ENCODE results near the gene IKBKE. TPM values are rescaled to one million over a fixed set of nuclear protein-coding genes. Genes with fewer than 3 reads are reported as not detected.

The IKBKE gene
- total RNA-seq, 1 experiment from 2014 or later: 6.4 TPM

DNA sequence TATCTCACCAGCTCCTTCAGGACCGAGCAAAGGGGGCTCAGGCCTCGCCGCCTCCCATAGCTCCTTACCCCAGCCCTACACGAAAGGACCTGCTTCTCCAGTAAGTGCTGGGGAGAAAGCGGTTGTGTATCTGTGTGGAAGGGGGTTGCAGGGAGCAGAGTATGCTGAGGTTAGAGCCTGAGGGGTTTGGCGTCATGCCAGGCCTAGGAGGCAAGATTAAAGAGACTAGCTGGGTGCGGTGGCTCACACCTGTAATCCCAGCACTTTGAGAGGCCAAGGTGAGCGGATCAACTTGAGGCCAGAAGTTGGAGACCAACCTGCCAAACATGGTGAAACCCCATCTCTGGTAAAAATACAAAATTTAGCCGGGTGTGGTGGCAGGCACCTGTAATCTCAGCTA is 23.0 kb downstream of the IKBKE start:
- POLR2A ChIA-PET: no interaction called here
- no peak for TF ChIP-seq SIN3A (IDR thresholded peaks at IDR 0.05; ENCODE audit: borderline replicate concordance, insufficient read depth, low read depth, low read length)
- TF ChIP-seq CTCF (IDR thresholded peaks at IDR 0.05): no peak
- no peak for TF ChIP-seq TCF7L2 (IDR thresholded peaks at IDR 0.05; ENCODE audit: low read depth, low read length)
- no peak for TF ChIP-seq POLR2AphosphoS5 (IDR thresholded peaks at IDR 0.05; ENCODE audit: low read depth, low read length)
- TF ChIP-seq, protein P1, sequence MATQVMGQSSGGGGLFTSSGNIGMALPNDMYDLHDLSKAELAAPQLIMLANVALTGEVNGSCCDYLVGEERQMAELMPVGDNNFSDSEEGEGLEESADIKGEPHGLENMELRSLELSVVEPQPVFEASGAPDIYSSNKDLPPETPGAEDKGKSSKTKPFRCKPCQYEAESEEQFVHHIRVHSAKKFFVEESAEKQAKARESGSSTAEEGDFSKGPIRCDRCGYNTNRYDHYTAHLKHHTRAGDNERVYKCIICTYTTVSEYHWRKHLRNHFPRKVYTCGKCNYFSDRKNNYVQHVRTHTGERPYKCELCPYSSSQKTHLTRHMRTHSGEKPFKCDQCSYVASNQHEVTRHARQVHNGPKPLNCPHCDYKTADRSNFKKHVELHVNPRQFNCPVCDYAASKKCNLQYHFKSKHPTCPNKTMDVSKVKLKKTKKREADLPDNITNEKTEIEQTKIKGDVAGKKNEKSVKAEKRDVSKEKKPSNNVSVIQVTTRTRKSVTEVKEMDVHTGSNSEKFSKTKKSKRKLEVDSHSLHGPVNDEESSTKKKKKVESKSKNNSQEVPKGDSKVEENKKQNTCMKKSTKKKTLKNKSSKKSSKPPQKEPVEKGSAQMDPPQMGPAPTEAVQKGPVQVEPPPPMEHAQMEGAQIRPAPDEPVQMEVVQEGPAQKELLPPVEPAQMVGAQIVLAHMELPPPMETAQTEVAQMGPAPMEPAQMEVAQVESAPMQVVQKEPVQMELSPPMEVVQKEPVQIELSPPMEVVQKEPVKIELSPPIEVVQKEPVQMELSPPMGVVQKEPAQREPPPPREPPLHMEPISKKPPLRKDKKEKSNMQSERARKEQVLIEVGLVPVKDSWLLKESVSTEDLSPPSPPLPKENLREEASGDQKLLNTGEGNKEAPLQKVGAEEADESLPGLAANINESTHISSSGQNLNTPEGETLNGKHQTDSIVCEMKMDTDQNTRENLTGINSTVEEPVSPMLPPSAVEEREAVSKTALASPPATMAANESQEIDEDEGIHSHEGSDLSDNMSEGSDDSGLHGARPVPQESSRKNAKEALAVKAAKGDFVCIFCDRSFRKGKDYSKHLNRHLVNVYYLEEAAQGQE (IDR thresholded peaks at IDR 0.05; ENCODE audit: insufficient read depth in 1 of 2, low read depth in 2 of 2, low read length in 1 of 2): no peak
- in situ Hi-C loops (cut with HindIII; ENCODE audit: low pct_unique_long_range_greater_than_20kb, low sequenced_read_pairs) (no loop called here), intact Hi-C loops (cut with micrococcal nuclease; ENCODE audit: unreplicated experiment) (no loop called here)
- ATAC-seq: no peak
- Histone ChIP-seq H3K36me3 (ENCODE audit: control insufficient read depth, insufficient read depth, low read length) (no peaks in the 10 kb centered on the region), H3K27ac (ENCODE audit: low read length) (no peak overlapping the region), H3K9me3 (ENCODE audit: control insufficient read depth, insufficient read depth, low read depth, low read length) (no peaks in the 10 kb centered on the region), H3K27me3 (ENCODE audit: control insufficient read depth, insufficient read depth, low read length) (no peaks in the 10 kb centered on the region), H3K4me1 (ENCODE audit: control insufficient read depth, insufficient read depth, low read length) (no peaks in the 10 kb centered on the region), H3K4me3 (ENCODE audit: low read depth in 2 of 2, low read length in 2 of 2) (no peak overlapping the region)
- CTCF ChIA-PET: interaction anchor here (0.5 to 0.6 kb wide), 3 partner anchors 125 to 488 kb away, joined by 3 to 6 read pairs (median 6); no protein-coding TSS in a partner anchor
- BruUV-seq (replicated peaks): no TSS peak
- no peak for DNase-seq (ENCODE audit: low read depth, low spot score)

DNA sequence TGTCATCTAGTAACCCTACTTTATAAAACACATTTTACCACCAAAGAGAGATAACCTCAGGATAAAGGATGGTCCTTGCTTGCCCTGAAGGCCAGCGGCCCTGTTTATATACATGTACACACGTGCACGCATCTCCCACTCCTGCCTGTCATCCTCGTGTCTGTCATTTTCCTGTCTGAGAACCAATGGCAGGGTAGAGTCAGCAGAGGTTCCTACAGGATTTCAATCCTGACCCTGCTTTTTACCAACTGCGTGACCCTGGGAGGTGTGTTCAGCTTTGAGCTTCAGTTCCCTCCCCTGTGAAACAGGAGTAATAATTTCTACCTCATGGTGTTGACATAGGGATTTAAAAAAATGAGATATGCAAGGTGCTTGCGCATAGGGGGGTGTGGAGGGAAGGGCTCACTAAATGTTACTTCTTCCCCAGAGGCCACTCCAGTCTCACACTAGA is 24.8 kb downstream of the IKBKE start:
- H3K36me3 ChIP-seq (ENCODE audit: control insufficient read depth, insufficient read depth, low read length): no peaks in the 10 kb centered on the region
- intact Hi-C loops (cut with micrococcal nuclease; ENCODE audit: unreplicated experiment): no loop called here
- BruUV-seq (replicated peaks): no TSS peak
- DNase-seq (ENCODE audit: low read depth, low spot score): no peak
- no peak overlapping the region for H3K4me3 ChIP-seq (ENCODE audit: low read depth in 2 of 2, low read length in 2 of 2)
- ATAC-seq: no peak
- POLR2A ChIA-PET: no interaction called here
- in situ Hi-C loops (cut with HindIII; ENCODE audit: low pct_unique_long_range_greater_than_20kb, low sequenced_read_pairs): no loop called here
- H3K27ac ChIP-seq (ENCODE audit: low read length): no peak overlapping the region
- TF ChIP-seq TCF7L2 (IDR thresholded peaks at IDR 0.05; ENCODE audit: low read depth, low read length): no peak
- no peak for TF ChIP-seq POLR2AphosphoS5 (IDR thresholded peaks at IDR 0.05; ENCODE audit: low read depth, low read length)
- TF ChIP-seq, protein P1 (IDR thresholded peaks at IDR 0.05; ENCODE audit: insufficient read depth in 1 of 2, low read depth in 2 of 2, low read length in 1 of 2): no peak
- no peak for TF ChIP-seq CTCF (IDR thresholded peaks at IDR 0.05)
- no peak for TF ChIP-seq SIN3A (IDR thresholded peaks at IDR 0.05; ENCODE audit: borderline replicate concordance, insufficient read depth, low read depth, low read length)
- H3K4me1 ChIP-seq (ENCODE audit: control insufficient read depth, insufficient read depth, low read length): no peaks in the 10 kb centered on the region
- CTCF ChIA-PET: interaction anchor here (1.1 kb wide), 1 partner anchor 88 kb away, joined by 12 read pairs; no protein-coding TSS in a partner anchor
- H3K27me3 ChIP-seq (ENCODE audit: control insufficient read depth, insufficient read depth, low read length): no peaks in the 10 kb centered on the region
- H3K9me3 ChIP-seq (ENCODE audit: control insufficient read depth, insufficient read depth, low read depth, low read length): no peaks in the 10 kb centered on the region
